ENCODE data around the gene AGAP1.

The AGAP1 gene

GRCh38 chr2:235697041-235697440 lies 203.2 kb downstream of the AGAP1 start:
- DNase-seq = no peak

- peak; percentile 5 for DNase-seq
Observed at GRCh38 chr2:235698028-235698427, 204.2 kb downstream of the AGAP1 start.

- no peak for DNase-seq
Observed at GRCh38 chr2:235698491-235698890, 204.6 kb downstream of the AGAP1 start.

- no peak for DNase-seq
Observed at GRCh38 chr2:235699576-235699975, 205.7 kb downstream of the AGAP1 start.

- DNase-seq = no peak
Observed at GRCh38 chr2:235701206-235701981, 207.6 kb downstream of the AGAP1 start.

GRCh38 chr2:235702186-235702585 lies 208.3 kb downstream of the AGAP1 start:
- no peak for DNase-seq

GRCh38 chr2:235703711-235704295 lies 210.0 kb downstream of the AGAP1 start:
- DNase-seq = no peak

GRCh38 chr2:235705296-235705695 lies 211.5 kb downstream of the AGAP1 start:
- DNase-seq = no peak

GRCh38 chr2:235706506-235706905 lies 212.7 kb downstream of the AGAP1 start:
- DNase-seq = no peak

- DNase-seq = peak; percentile 3
Observed at GRCh38 chr2:235707411-235708096, 213.7 kb downstream of the AGAP1 start.

GRCh38 chr2:235709124-235709813 lies 215.4 kb downstream of the AGAP1 start:
- no peak for DNase-seq

- DNase-seq = no peak
Observed at GRCh38 chr2:235709969-235710879, 216.4 kb downstream of the AGAP1 start.

- no peak for DNase-seq
Observed at GRCh38 chr2:235710933-235711332, 217.1 kb downstream of the AGAP1 start.

GRCh38 chr2:235711527-235711926 lies 217.7 kb downstream of the AGAP1 start:
- no peak for DNase-seq

- no peak for DNase-seq
Observed at GRCh38 chr2:235712176-235712575, 218.3 kb downstream of the AGAP1 start.

GRCh38 chr2:235713189-235713588 lies 219.3 kb downstream of the AGAP1 start:
- DNase-seq = no peak

GRCh38 chr2:235715601-235716000 lies 221.8 kb downstream of the AGAP1 start:
- no peak for DNase-seq

GRCh38 chr2:235716875-235717496 lies 223.1 kb downstream of the AGAP1 start:
- no peak for DNase-seq

GRCh38 chr2:235719146-235719942 lies 225.5 kb downstream of the AGAP1 start:
- DNase-seq = no peak

GRCh38 chr2:235721625-235722024 lies 227.8 kb downstream of the AGAP1 start:
- no peak for DNase-seq

- no peak for DNase-seq
Observed at GRCh38 chr2:235722869-235723268, 229.0 kb downstream of the AGAP1 start.
